GM18909 (cell line): ENCODE results near the gene CAMKMT.

Experiments
- ATAC-seq: cut with Tn5 transposase; IDR thresholded peaks from one replicate; pipeline ENCODE4 v1.9.1; 2021; ENCODE audit warnings: mild to moderate bottlenecking; ENCODE audit not compliant: unreplicated experiment, poor library complexity

The CAMKMT gene

GRCh38 chr2:44785433-44785832 is 423.7 kb downstream of the CAMKMT start:
- no peak for ATAC-seq

GRCh38 chr2:44786045-44786816 is 424.5 kb downstream of the CAMKMT start:
- ATAC-seq: no peak

- no peak for ATAC-seq
Measured at GRCh38 chr2:44786817-44787214, 425.1 kb downstream of the CAMKMT start.

GRCh38 chr2:44787663-44788062 is 425.9 kb downstream of the CAMKMT start:
- ATAC-seq: no peak

- no peak for ATAC-seq
Measured at GRCh38 chr2:44789446-44789845, 427.7 kb downstream of the CAMKMT start.

- ATAC-seq: no peak
Measured at GRCh38 chr2:44789971-44790721, 428.4 kb downstream of the CAMKMT start.

- no peak for ATAC-seq
Measured at GRCh38 chr2:44793322-44793870, 431.6 kb downstream of the CAMKMT start.

GRCh38 chr2:44796771-44797170 is 435.0 kb downstream of the CAMKMT start:
- no peak for ATAC-seq

GRCh38 chr2:44798139-44798659 is 436.5 kb downstream of the CAMKMT start:
- ATAC-seq: no peak

- ATAC-seq: no peak
Measured at GRCh38 chr2:44799105-44799504, 437.4 kb downstream of the CAMKMT start.

- ATAC-seq: no peak
Measured at GRCh38 chr2:44799754-44800153, 438.0 kb downstream of the CAMKMT start.

- ATAC-seq: no peak
Measured at GRCh38 chr2:44801289-44801840, 439.6 kb downstream of the CAMKMT start.

GRCh38 chr2:44801841-44802776 is 440.4 kb downstream of the CAMKMT start:
- ATAC-seq: no peak

- no peak for ATAC-seq
Measured at GRCh38 chr2:44802777-44803424, 441.2 kb downstream of the CAMKMT start.

- ATAC-seq: no peak
Measured at GRCh38 chr2:44804406-44805265, 442.9 kb downstream of the CAMKMT start.

GRCh38 chr2:44805401-44806235 is 443.9 kb downstream of the CAMKMT start:
- no peak for ATAC-seq

- ATAC-seq: no peak
Measured at GRCh38 chr2:44807201-44808025, 445.7 kb downstream of the CAMKMT start.
